Measurements from ENCODE around the gene CFDP1.

CFDP1 gene

DNA sequence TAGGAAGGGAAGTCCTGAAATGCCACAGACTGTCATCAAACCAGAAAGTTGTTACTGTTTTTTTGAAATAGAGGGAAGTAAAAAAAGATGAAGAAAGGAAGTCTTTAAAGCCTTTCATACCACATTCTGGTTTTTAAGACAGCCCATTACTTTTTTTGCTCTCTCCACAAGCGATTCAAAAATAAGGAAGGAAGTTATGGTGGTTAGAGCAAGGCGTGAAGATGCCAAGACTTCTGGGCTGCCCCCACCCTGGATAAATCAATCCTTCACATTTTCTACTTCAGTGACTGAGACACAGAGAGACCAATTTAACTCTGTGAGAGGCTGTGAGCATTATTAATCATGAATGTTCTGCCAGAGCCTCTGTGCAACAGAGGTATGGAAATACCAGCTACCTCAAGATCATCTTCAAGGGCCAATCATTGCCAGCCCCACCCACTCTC lies 99.6 kb downstream of the CFDP1 start:
- no peak overlapping the region for H3K4me3 ChIP-seq (ENCODE audit: low read depth, low read length)
- TF ChIP-seq, protein P1, sequence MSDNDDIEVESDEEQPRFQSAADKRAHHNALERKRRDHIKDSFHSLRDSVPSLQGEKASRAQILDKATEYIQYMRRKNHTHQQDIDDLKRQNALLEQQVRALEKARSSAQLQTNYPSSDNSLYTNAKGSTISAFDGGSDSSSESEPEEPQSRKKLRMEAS (IDR thresholded peaks at IDR 0.05; ENCODE audit: low read depth, low read length) = 0 out of 2 replicates have a peak, but pooled peaks have one; percentile 26
- no peak for TF ChIP-seq MYC (IDR thresholded peaks at IDR 0.05; ENCODE audit: low read depth, low read length)
- peak; percentile 85 for DNase-seq (ENCODE audit: low read depth)

DNA sequence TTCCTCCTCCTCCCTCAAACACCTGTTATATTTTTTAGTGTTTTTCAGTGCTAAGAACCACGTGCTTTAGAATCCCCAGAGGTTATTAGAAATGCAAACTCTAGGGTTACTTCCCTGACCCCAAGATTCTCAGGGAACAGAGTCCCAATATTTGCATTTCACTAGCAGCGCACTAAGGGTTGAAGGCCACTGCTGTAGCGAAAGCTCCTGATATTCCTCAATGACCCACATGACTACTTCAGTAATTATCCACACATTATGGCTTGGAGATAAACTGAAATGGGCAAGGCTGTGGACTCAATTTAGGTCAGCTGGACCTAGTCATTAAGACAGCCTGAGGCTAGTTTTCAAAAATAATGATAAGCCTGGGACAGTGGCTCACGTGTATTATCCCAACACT lies 103.4 kb downstream of the CFDP1 start:
- TF ChIP-seq POLR2A (IDR thresholded peaks at IDR 0.05; ENCODE audit: extremely low read depth, insufficient read length) = no peak
- TF ChIP-seq, protein P1 (IDR thresholded peaks at IDR 0.05; ENCODE audit: low read depth, low read length) = no peak
- TF ChIP-seq, protein P2, sequence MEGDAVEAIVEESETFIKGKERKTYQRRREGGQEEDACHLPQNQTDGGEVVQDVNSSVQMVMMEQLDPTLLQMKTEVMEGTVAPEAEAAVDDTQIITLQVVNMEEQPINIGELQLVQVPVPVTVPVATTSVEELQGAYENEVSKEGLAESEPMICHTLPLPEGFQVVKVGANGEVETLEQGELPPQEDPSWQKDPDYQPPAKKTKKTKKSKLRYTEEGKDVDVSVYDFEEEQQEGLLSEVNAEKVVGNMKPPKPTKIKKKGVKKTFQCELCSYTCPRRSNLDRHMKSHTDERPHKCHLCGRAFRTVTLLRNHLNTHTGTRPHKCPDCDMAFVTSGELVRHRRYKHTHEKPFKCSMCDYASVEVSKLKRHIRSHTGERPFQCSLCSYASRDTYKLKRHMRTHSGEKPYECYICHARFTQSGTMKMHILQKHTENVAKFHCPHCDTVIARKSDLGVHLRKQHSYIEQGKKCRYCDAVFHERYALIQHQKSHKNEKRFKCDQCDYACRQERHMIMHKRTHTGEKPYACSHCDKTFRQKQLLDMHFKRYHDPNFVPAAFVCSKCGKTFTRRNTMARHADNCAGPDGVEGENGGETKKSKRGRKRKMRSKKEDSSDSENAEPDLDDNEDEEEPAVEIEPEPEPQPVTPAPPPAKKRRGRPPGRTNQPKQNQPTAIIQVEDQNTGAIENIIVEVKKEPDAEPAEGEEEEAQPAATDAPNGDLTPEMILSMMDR (IDR thresholded peaks at IDR 0.05; ENCODE audit: low read depth, low read length) = no peak
- TF ChIP-seq MYC (IDR thresholded peaks at IDR 0.05; ENCODE audit: low read depth, low read length) = no peak
- no peak overlapping the region for H3K4me3 ChIP-seq (ENCODE audit: low read depth, low read length)
- DNase-seq (ENCODE audit: low read depth) = no peak

DNA sequence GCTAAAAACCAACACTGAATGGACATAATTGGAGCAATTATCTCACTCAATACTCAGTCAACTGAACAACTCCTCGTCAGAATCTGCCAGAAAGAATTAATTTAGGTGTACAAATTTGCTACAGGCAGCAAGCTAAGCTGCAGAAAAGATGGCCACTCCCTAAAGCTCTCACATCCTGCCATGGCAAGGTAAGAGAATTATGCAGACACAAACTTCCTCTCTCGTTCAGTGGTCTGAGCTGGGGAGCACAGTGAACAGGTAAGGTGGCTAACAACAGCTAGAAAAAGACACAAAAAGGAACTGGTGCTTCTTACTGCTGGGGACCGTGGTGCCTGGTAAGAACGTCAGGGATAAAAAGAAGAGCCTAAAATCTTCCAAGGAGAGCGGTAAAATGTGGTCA lies 107.0 kb downstream of the CFDP1 start:
- DNase-seq (ENCODE audit: low read depth) = no peak
- TF ChIP-seq, protein P1 (IDR thresholded peaks at IDR 0.05; ENCODE audit: low read depth, low read length) = no peak
- TF ChIP-seq, protein P2 (IDR thresholded peaks at IDR 0.05; ENCODE audit: low read depth, low read length) = no peak
- TF ChIP-seq MYC (IDR thresholded peaks at IDR 0.05; ENCODE audit: low read depth, low read length) (no peak), POLR2A (IDR thresholded peaks at IDR 0.05; ENCODE audit: extremely low read depth, insufficient read length) (no peak)
- no peak overlapping the region for H3K4me3 ChIP-seq (ENCODE audit: low read depth, low read length)

DNA sequence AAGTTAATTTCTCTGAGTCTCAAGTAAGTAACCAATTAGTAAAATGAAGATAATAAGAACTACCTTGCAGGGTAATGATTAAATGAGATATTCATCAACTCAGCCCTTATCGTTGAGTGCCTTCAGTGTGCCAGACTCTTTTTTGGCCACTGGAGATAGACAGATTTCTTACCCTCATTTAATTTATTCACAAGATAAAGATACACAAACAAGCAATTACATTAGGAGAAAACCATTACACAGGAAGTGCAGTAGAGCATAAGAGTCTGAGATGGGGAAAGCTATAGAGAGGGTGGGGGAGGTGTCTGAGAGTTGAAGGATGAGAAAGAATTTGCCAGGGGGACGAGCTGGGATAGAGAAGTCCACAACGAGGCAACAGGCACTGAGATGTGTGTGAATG lies 109.4 kb downstream of the CFDP1 start:
- DNase-seq (ENCODE audit: low read depth) = no peak
- TF ChIP-seq, protein P1 (IDR thresholded peaks at IDR 0.05; ENCODE audit: low read depth, low read length) = no peak
- TF ChIP-seq MYC (IDR thresholded peaks at IDR 0.05; ENCODE audit: low read depth, low read length) (no peak), POLR2A (IDR thresholded peaks at IDR 0.05; ENCODE audit: extremely low read depth, insufficient read length) (no peak)
- TF ChIP-seq, protein P2 (IDR thresholded peaks at IDR 0.05; ENCODE audit: low read depth, low read length) = no peak
- no peak overlapping the region for H3K4me3 ChIP-seq (ENCODE audit: low read depth, low read length)

DNA sequence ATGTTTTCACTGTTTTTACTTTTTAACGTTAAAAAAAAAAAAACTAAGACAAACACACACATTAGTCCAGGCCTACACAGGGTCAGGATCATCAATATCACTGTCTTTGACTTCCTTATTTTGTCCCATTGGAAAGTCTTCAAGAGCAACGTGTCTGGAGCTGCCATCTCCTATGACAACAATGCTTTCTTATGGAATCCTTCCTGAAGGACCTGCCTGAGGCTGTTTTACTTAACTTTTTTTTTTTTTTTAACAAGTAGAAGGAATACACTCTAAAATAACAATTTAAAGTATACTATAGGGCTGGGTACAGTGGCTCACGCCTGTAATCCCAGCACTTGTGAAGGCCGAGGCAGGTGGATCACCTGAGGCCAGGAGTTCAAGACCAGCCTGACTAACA lies 110.1 kb downstream of the CFDP1 start:
- no peak for TF ChIP-seq POLR2A (IDR thresholded peaks at IDR 0.05; ENCODE audit: extremely low read depth, insufficient read length)
- TF ChIP-seq, protein P1 (IDR thresholded peaks at IDR 0.05; ENCODE audit: low read depth, low read length) = no peak
- TF ChIP-seq, protein P2 (IDR thresholded peaks at IDR 0.05; ENCODE audit: low read depth, low read length) = no peak
- TF ChIP-seq MYC (IDR thresholded peaks at IDR 0.05; ENCODE audit: low read depth, low read length) = no peak
- no peak for DNase-seq (ENCODE audit: low read depth)
- H3K4me3 ChIP-seq (ENCODE audit: low read depth, low read length) = no peak overlapping the region

DNA sequence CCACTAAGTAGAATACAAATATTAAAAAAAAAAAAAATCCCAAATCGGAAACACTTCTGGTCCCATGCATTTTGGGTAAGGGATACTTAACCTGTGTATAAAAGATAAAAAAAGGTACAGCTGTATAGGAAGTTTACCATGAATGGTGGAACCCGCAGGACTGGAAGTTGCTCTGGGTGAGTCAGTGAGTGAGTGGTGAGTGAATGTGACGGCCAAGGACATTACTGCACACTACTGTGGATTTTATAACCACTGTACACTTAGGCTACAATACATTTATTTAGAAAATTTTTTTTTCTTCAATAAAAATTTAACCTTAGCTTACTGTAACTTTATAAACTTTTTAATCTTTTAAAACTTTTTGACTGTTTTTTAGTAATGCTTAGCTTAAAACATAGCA lies 110.6 kb downstream of the CFDP1 start:
- no peak overlapping the region for H3K4me3 ChIP-seq (ENCODE audit: low read depth, low read length)
- TF ChIP-seq MYC (IDR thresholded peaks at IDR 0.05; ENCODE audit: low read depth, low read length) (no peak), POLR2A (IDR thresholded peaks at IDR 0.05; ENCODE audit: extremely low read depth, insufficient read length) (no peak)
- TF ChIP-seq, protein P2 (IDR thresholded peaks at IDR 0.05; ENCODE audit: low read depth, low read length) = no peak
- TF ChIP-seq, protein P1 (IDR thresholded peaks at IDR 0.05; ENCODE audit: low read depth, low read length) = no peak
- no peak for DNase-seq (ENCODE audit: low read depth)
